Activated CD4-positive, alpha-beta T cell treated with anti-CD3 and anti-CD28 coated beads, Interleukin-2, amount 50 U/mL, for 48 hours (primary cell): ENCODE measurements around the gene LSR.
A peak's percentile ranks its signal among the peaks of the same experiment; 100 is the strongest.
"Not testable (repeated sequence)": the region's sequence is repeated elsewhere in the genome, so short reads cannot be mapped to it uniquely, and the experiment has no call there.

Experiments used
- DNase-seq, 2 experiments: peaks; one replicate each; pipeline ENCODE4 v3.0.0-alpha.2; 2020

The LSR gene

DNA sequence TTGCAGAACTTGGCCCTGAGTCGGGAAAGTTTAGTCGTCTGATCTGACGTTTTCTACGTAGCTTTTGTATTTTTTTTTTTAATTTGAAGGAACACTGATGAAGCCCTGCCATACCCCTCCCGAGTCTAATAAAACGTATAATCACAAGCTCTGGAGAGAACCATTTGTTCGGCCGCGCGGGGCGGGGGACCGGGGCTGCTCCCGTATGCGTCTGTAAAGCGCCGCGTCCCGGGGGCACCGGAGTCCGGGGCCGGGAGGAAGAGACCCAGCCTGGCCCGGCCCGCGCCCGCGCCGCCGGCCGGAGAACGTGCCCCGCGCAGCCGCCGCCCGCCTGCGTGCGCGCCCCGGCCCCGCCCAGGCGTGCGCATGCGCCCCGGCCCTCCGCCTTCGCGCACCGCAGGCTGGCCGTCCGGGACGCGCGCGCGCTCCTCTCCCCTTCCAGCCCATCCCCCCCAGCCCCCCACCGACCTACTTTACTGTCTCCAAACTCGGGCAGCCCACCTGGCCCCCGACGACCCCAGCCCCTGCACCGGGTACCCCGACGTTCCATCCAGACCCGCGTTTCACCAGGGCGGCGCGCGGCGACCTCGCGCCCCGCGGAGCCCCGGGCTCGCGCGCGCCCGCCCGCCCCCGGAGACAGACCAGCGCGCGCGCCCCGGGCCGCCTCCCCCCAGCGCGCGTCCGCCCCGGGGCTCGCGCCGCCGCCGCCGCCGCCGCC, 19.2 kb downstream of the LSR start:
- DNase-seq, result peak; percentile 70

- peak; percentile 69 to 73 for DNase-seq
Observed at GRCh38 chr19:35268536-35269437, 20.0 kb downstream of the LSR start, which contains the start of gene USF2. USF2 (plus strand) TSS chr19:35268962; CDS start chr19:35269102, 140 bp downstream.

- peak; percentile 82 to 83 for DNase-seq
Observed at GRCh38 chr19:35269438-35270117, 20.8 kb downstream of the LSR start.

DNA sequence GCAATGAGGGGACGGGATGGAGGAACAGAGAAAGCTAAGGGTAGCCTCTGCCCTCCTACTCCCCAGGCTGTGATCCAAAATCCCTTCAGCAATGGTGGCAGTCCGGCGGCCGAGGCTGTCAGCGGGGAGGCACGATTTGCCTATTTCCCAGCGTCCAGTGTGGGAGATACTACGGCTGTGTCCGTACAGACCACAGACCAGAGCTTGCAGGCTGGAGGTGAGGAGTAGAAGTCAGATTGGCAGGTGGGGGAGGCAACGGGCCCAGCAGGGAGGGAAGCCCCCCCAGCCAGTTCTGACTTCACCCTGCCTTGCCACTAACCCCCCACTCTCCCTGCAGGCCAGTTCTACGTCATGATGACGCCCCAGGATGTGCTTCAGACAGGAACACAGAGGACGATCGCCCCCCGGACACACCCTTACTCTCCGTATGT, 21.6 kb downstream of the LSR start:
- DNase-seq, result no peak

DNA sequence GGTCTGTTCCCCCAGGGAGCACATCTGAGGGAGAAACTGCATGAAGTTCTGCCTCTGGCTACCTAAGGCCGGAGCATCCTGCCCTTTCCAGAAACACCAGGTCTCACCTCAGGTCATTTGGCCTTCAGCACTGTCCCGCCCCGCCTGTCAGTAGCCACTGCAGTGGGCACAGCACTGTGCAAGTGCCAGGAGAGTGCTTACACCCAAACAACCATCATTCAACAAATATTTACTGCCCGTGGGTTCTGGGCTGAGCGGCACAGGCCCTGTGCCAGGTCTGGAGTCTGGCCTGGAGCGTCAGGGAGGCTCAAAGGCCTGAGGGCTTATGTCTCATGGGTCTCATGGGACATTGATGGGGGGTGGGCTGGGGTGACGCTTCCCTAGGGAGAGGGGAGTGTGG, 22.7 kb downstream of the LSR start:
- DNase-seq, result no peak

GRCh38 chr19:35272122-35272719, 23.4 kb downstream of the LSR start:
- DNase-seq, result no peak

- no peak for DNase-seq
Observed at GRCh38 chr19:35272954-35273649, 24.3 kb downstream of the LSR start.

- DNase-seq, result no peak
Observed at GRCh38 chr19:35273686-35274259, 25.0 kb downstream of the LSR start.

- no peak for DNase-seq
Observed at GRCh38 chr19:35274323-35274722, 25.5 kb downstream of the LSR start.

GRCh38 chr19:35276706-35277281, 28.0 kb downstream of the LSR start:
- no peak for DNase-seq

DNA sequence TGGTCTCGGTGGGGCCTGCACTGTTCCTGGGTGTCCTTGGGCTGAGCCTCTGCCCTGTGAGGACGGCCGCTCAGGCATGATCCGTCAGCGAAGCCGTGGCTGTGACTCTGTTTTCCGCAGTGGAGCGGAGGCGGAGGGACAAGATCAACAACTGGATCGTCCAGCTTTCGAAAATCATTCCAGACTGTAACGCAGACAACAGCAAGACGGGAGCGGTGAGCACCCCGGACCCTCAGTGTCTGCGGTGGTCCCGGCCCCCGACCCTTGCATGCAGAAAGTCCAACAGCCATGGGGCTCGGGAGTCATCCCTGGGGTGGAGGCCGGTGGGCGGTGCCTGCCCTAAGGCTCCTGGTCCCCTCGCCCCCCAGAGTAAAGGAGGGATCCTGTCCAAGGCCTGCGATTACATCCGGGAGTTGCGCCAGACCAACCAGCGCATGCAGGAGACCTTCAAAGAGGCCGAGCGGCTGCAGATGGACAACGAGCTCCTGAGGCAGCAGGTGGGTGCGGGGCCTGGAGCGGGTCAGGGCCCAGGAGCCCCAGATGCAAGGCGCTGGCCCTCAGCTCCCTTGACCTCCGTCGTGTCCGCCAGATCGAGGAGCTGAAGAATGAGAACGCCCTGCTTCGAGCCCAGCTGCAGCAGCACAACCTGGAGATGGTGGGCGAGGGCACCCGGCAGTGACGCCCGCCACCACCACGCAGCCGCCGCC, 29.9 kb downstream of the LSR start:
- no peak for DNase-seq

DNA sequence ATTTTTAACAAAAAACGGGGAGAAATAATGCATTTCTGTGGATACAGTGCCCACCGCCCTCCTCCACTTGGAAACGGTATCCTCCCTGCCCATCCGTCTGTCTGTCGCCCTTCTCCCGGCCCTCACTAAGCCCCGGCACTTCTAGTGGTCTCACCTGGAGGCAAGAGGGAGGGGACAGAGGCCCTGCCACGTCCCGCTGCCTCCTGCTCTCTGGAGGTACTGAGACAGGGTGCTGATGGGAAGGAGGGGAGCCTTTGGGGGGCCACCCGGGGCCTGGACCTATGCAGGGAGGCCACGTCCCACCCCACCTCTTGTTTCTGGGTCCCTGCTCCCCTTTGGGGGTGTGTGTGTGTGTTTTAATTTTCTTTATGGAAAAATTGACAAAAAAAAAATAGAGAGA, 30.6 kb downstream of the LSR start:
- no peak for DNase-seq

GRCh38 chr19:35279985-35280821, 31.4 kb downstream of the LSR start:
- DNase-seq, result no peak

GRCh38 chr19:35281303-35281702, 32.5 kb downstream of the LSR start:
- no peak for DNase-seq

DNA sequence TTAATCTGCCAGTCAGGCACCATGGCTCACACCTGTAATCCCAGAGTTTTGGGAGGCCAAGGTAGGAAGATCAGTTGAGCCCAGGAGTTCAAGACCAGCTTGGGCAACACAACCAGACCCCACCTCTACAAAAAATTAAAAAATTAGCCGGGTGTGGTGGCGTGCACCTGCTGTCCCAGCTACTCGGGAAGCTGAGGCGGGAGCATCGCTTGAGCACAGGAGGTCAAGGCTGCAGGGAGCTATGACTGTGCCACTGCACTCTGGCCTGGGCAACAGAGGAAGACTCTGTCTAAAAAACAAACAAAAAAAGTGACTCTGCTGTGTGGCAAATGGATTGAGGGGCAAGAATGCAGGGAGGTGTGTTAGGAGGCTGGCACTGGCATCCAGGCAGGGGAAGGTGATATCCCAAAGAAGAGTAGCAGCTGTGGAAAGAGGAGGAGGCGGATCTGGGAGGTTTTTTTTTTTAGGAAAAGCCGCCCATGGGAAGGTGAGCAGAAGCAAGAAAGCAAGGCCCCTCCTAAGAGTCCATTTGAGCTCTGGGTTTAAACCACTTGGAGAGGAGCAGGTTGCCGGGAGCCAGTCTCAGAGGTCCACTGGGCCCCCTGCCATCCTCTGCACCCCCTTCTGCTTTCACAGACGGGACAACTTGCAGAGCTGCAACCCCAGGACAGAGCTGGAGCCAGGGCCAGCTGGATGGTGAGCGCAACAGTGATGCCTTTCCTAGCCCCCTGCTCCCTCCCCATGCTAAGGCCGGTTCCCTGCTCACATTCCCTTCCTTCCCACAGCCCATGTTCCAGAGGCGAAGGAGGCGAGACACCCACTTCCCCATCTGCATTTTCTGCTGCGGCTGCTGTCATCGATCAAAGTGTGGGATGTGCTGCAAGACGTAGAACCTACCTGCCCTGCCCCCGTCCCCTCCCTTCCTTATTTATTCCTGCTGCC, 35.6 kb downstream of the LSR start:
- no peak for DNase-seq

DNA sequence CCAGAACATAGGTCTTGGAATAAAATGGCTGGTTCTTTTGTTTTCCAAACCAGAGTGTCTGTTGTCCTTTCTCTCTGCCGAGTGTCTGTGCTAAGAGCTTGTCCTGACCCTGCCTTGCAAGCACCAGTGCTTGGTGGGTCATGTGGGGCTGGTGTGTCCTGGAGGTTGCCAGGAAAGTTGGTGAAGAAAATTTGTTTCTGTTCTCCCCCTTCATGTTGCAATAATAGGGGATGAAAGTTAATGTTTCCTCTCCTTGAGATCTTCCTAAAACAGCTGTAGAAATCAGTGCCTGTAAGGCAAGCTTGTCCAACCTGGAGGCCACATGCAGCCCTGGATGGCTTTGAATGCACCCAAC, 36.3 kb downstream of the LSR start:
- DNase-seq, result no peak

DNA sequence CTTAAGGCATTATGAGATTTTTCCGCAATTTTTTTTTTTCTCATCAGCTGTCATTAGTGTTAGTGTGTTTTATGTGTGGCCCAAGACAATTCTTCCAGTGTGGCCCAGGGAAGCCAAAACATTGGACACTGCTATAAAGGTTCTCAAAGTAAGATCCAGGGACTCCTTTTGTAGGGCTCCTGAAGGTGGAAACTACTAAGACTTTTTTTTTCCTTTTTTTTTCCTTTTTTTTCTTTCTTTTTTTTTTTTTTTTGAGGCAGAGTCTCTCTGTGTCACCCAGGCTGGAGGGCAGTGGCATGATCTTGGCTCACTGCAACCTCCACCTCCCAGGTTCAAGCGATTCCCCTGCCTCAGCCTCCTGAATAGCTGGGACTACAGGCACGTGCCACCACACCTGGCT, 36.7 kb downstream of the LSR start:
- not testable (repeated sequence) for DNase-seq

- DNase-seq, result not testable (repeated sequence)
Observed at GRCh38 chr19:35286101-35286500, 37.3 kb downstream of the LSR start.

DNA sequence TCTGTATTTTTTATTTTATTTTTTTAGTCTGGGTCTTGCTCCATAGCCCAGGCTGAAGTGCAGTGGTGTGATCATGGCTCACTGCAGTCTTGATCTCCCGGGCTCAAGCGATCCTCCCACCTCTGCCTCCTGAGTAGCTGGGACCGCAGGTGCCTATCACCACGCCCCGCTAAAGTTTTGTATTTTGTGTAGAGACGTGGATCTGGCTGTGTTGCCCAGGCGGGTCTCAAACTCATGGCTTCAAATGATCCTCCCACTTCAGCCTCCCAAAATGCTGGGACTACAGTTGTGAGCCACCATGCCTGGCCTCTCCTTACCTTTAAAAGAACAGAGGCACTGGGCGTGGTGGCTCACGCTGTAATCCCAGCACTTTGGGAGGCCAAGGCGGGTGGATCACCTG, 38.9 kb downstream of the LSR start:
- no peak for DNase-seq
